ENCODE results near the gene IER5L. TPM values are rescaled to one million over a fixed set of nuclear protein-coding genes. Genes with fewer than 3 reads are reported as not detected.

The IER5L gene
- total RNA-seq, 1 donor from 2014 or later: 36.0 TPM

DNA sequence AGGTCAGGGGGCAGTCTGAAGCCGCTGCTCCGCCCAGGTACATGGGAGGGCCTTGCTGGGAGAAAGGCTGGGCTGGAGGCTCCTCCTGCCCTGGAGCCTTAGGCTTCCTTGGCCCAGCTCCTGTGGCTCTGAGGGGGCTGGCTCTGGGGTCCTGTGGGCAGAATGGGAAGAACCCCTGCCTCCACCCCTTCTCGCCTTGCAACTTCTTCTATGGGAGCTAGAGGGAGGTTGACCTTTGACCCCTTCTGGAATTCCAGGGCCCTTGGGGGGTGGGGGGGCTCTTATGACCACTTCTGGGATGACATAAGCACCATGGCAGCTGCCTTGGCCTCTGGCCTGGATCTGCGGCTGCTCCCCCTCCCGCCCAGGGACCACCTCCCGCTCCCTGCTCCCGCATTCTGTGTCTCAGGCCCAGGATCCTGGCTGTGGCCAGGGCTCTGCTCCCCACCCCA, 32.2 kb downstream of the IER5L start:
- peaks cover 3% of the 10 kb centered on the region for H3K9me3 Mint-ChIP-seq (ENCODE audit: unreplicated experiment)
- peaks cover 36% of the 10 kb centered on the region for H3K4me1 Mint-ChIP-seq (ENCODE audit: low read depth, unreplicated experiment)
- H3K36me3 Mint-ChIP-seq (ENCODE audit: unreplicated experiment): no peaks in the 10 kb centered on the region
- H3K4me3 Mint-ChIP-seq (ENCODE audit: unreplicated experiment): peak overlapping the region; percentile 64
- TF ChIP-seq, protein P1, sequence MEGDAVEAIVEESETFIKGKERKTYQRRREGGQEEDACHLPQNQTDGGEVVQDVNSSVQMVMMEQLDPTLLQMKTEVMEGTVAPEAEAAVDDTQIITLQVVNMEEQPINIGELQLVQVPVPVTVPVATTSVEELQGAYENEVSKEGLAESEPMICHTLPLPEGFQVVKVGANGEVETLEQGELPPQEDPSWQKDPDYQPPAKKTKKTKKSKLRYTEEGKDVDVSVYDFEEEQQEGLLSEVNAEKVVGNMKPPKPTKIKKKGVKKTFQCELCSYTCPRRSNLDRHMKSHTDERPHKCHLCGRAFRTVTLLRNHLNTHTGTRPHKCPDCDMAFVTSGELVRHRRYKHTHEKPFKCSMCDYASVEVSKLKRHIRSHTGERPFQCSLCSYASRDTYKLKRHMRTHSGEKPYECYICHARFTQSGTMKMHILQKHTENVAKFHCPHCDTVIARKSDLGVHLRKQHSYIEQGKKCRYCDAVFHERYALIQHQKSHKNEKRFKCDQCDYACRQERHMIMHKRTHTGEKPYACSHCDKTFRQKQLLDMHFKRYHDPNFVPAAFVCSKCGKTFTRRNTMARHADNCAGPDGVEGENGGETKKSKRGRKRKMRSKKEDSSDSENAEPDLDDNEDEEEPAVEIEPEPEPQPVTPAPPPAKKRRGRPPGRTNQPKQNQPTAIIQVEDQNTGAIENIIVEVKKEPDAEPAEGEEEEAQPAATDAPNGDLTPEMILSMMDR (IDR thresholded peaks at IDR 0.05; ENCODE audit: partially characterized antibody, unreplicated experiment): no peak
- peaks cover 9% of the 10 kb centered on the region for H3K27me3 Mint-ChIP-seq (ENCODE audit: unreplicated experiment)
- H3K27ac Mint-ChIP-seq (ENCODE audit: unreplicated experiment): peak overlapping the region; percentile 95
- DNase-seq: peak; percentile 74

DNA sequence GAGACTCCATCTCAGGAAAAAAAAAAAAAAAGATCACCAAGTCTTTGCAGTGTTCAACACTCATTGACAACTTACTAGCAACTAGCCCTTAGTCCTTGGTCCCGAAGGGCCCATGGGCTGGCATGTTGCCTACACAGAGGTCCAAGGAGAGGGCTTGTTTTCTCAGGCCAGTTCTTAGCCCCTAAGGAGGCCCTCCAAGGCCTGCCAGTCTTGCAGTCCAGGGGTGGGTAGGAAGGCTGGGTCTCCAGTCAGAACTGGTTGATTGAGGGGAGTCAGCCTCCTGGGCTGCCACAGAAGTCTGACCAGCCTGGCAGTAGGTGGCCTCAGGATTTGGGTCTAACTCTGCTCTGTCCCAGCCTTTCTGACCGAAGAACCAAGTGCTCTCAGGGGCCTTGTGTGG, 32.7 kb downstream of the IER5L start:
- Mint-ChIP-seq H3K4me3 (ENCODE audit: unreplicated experiment) (no peak overlapping the region), H3K9me3 (ENCODE audit: unreplicated experiment) (peaks cover 6% of the 10 kb centered on the region), H3K27ac (ENCODE audit: unreplicated experiment) (no peak overlapping the region), H3K36me3 (ENCODE audit: unreplicated experiment) (no peaks in the 10 kb centered on the region), H3K27me3 (ENCODE audit: unreplicated experiment) (peaks cover 9% of the 10 kb centered on the region), H3K4me1 (ENCODE audit: low read depth, unreplicated experiment) (peaks cover 38% of the 10 kb centered on the region)
- TF ChIP-seq, protein P1 (IDR thresholded peaks at IDR 0.05; ENCODE audit: partially characterized antibody, unreplicated experiment): no peak
- no peak for DNase-seq

DNA sequence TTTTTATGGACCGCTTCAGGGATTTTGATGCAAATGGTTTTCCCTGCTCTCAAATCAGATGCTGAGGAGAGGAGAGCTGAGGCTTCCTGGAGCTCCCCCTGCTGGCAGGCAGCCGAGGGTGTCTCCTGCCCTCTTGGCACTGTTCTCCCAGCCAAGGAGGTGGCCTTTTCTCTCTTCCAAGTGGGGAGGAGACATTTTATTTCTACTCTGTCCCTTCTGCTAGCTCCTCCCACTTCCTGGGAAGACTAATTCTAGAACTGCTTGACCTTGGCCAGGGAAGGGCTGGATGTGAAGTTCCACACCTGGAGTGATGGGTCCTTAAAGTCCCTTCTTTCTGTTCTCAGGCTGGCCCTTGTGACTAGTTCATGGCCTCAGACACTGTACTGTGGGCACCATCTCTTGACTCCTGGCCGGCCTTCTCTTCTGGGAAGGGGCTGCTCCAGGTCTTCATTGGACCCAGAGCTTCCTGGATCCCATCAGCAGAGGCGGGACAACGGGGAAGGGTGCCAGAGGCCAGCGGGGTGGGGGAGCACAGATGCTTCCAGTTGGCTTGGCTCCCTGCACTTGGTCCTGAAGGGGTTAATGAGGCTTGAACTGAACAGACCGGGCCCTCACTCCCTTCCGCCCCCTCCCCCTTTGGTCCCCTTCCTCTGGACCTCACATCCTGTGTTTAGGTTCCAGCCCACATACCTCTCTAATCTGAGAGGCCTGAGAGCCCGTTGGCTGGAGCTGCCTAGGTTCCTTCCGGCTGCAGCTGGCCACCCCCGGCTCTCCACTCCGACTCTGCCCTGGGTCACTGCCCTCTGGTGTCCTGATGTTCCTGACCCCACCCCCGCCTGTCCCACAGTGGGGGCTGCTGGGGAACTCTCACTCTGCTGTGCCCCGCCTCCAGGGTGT, 34.8 kb downstream of the IER5L start:
- DNase-seq: peak; percentile 89
- Mint-ChIP-seq H3K4me1 (ENCODE audit: low read depth, unreplicated experiment) (peaks cover 53% of the 10 kb centered on the region), H3K27ac (ENCODE audit: unreplicated experiment) (peak overlapping the region; percentile 96), H3K36me3 (ENCODE audit: unreplicated experiment) (no peaks in the 10 kb centered on the region), H3K27me3 (ENCODE audit: unreplicated experiment) (peaks cover 14% of the 10 kb centered on the region), H3K9me3 (ENCODE audit: unreplicated experiment) (peaks cover 11% of the 10 kb centered on the region), H3K4me3 (ENCODE audit: unreplicated experiment) (peak overlapping the region; percentile 74)
- TF ChIP-seq, protein P1 (IDR thresholded peaks at IDR 0.05; ENCODE audit: partially characterized antibody, unreplicated experiment): peak; percentile 88

DNA sequence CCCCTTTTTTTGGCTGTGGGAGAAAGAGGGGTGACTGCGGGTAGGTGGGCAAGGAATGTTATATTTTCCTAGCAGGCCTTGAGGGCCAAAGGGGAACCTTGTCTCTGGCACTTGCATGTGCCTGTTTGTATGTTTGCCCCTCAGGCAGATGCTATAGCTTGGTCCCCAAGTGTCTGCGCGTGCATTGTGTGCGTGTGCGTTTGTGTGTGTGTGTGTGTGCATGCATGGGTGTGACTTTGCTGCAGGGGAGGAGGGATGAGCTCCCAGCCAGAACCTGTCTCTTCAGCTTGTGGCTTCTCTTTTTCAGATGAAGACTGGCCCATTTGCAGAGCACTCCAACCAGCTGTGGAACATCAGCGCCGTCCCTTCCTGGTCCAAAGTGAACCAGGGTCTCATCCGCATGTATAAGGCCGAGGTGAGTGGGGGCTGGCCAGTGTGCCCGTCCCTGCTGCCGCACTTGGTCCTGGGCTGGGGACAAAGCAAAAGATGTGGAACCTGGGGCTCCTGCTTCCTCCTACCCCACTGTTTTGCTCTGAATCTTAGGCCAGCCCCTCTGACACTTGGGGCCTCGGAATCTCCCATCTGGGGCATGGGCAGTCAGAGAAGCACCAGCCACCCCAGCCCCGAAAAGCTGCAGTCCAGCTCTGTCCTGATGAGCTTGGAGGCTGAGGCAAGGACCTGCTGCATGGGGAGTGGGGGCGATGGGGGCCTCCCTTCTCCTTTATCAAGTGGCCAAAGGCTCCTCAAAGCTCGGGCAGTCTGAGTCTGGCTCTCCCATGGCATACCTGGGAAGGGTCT, 35.7 kb downstream of the IER5L start:
- TF ChIP-seq, protein P1 (IDR thresholded peaks at IDR 0.05; ENCODE audit: partially characterized antibody, unreplicated experiment): no peak
- peaks cover 57% of the 10 kb centered on the region for H3K4me1 Mint-ChIP-seq (ENCODE audit: low read depth, unreplicated experiment)
- H3K9me3 Mint-ChIP-seq (ENCODE audit: unreplicated experiment): peaks cover 11% of the 10 kb centered on the region
- peak overlapping the region; percentile 74 for H3K4me3 Mint-ChIP-seq (ENCODE audit: unreplicated experiment)
- peaks cover 15% of the 10 kb centered on the region for H3K27me3 Mint-ChIP-seq (ENCODE audit: unreplicated experiment)
- DNase-seq: no peak
- H3K27ac Mint-ChIP-seq (ENCODE audit: unreplicated experiment): peak overlapping the region; percentile 96
- no peaks in the 10 kb centered on the region for H3K36me3 Mint-ChIP-seq (ENCODE audit: unreplicated experiment)
